GM19395 (cell line): ENCODE data around the gene BPTF.
A peak's percentile ranks its signal among the peaks of the same experiment; 100 is the strongest.
"Not testable (repeated sequence)": the region's sequence is repeated elsewhere in the genome, so short reads cannot be mapped to it uniquely, and the experiment has no call there.

Experiments
- ATAC-seq: cut with Tn5 transposase; IDR thresholded peaks from one replicate; pipeline ENCODE4 v1.9.1; 2021; ENCODE audit warnings: mild to moderate bottlenecking, moderate library complexity; ENCODE audit not compliant: unreplicated experiment

The BPTF gene

GRCh38 chr17:67999291-67999911 is 174.1 kb downstream of the BPTF start:
- no peak for ATAC-seq

GRCh38 chr17:68004201-68004600 is 178.9 kb downstream of the BPTF start:
- ATAC-seq: no peak

DNA sequence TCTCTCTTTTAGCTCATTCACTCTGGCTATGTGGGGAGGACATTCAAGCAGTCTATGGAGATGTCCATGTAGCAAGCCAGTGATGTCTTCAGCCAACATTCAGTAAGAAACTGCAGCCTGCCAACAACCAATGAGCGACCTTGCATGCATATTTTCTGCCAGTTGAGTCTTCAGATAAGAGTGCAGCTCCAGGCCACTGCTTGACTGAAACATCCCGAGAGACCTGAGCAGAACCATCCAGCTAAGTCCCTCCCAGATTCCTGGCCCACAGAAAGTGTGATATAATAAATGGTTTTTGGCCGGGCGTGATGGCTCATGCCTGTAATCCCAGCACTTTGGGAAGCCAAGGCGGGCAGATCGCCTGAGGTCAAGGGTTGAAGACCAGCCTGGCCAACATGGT is 181.5 kb downstream of the BPTF start:
- no peak for ATAC-seq

DNA sequence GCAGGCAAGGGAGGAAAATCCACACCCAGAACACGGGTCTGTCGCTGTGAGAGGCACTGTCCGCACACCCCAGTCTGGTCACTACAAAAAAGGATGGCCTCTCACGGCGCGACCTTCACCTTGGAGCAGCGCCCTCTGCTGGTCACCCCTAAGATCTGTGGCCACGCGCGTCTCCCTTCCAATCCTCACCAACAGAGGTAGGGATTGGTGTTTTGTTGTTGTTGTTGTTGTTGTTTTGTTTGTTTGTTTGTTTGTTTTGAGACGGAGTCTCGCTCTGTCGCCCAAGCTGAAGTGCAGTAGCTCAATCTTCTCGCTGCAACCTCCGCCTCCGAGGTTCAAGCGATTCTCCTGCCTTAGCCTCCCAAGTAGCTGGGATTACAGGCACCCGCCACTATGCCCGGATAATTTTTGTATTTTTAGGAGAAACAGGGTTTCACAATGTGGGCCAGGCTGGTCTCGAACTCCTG is 185.9 kb downstream of the BPTF start:
- ATAC-seq: peak; percentile 50

GRCh38 chr17:68013385-68013784 is 188.1 kb downstream of the BPTF start:
- no peak for ATAC-seq

- ATAC-seq: no peak
Measured at GRCh38 chr17:68015081-68015723, 189.9 kb downstream of the BPTF start.

DNA sequence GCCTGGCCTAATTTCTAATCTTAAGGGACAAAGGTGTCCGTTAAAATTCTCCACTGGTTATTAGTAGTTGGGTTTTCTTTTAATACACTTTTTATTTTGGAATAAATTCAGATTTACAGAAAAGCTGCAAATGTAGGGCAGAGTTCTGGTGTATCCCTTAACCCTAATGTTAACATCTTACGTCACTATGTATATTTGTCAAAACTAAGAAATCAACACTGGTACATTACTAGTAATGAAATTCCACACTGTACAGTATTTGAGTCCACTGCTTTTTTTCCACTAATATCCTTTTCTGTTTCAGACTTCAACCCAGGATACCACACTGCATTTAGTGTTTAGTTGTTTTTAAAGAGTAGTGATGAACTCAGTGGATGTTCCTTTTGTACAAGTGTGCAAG is 191.5 kb downstream of the BPTF start:
- ATAC-seq: no peak

- ATAC-seq: not testable (repeated sequence)
Measured at GRCh38 chr17:68018493-68018892, 193.2 kb downstream of the BPTF start.

GRCh38 chr17:68019336-68019674 is 194.0 kb downstream of the BPTF start:
- ATAC-seq: no peak

- ATAC-seq: peak; percentile 95
Measured at GRCh38 chr17:68019675-68020408, 194.5 kb downstream of the BPTF start.

GRCh38 chr17:68020409-68020756 is 195.1 kb downstream of the BPTF start:
- ATAC-seq: no peak

GRCh38 chr17:68020791-68021190 is 195.5 kb downstream of the BPTF start:
- not testable (repeated sequence) for ATAC-seq

GRCh38 chr17:68021963-68022362 is 196.7 kb downstream of the BPTF start:
- ATAC-seq: no peak

- not testable (repeated sequence) for ATAC-seq
Measured at GRCh38 chr17:68022547-68022946, 197.2 kb downstream of the BPTF start.

- ATAC-seq: no peak
Measured at GRCh38 chr17:68029512-68030215, 204.4 kb downstream of the BPTF start.
